OCI-LY3 (cell line): Measurements from ENCODE around the gene MGA.

Experiments
- H2AFZ ChIP-seq: fragments of 200-600, 300-600 bp; shearing (Covaris generic); 2 replicates; pipeline ENCODE4 v1.6.0; 2014; ENCODE audit warnings: antibody characterized with exemption, low read depth, low read length
- H3K27ac ChIP-seq: fragments of 200-600, 300-600 bp; sonication (generic); 2 replicates; pipeline ENCODE4 v1.5.1; 2014; ENCODE audit warnings: mild to moderate bottlenecking, low read length, moderate library complexity, mixed read lengths
- H3K27me3 ChIP-seq: fragments of 200-600, 300-600 bp; sonication (generic); 2 replicates; pipeline ENCODE4 v1.6.1; 2014; ENCODE audit warnings: low read depth, low read length, mixed read lengths
- H3K36me3 ChIP-seq: fragments of 200-600, 300-600 bp; sonication (generic); replicated peaks from 2 replicates; pipeline ENCODE3; 2014; ENCODE audit warnings: low read depth, low read length, mixed read lengths
- H3K4me1 ChIP-seq: fragments of 300-600, 200-600 bp; sonication (generic); 2 replicates; pipeline ENCODE4 v1.6.1; 2014; ENCODE audit warnings: low read length, mixed read lengths
- H3K4me2 ChIP-seq: fragments of 200-600, 300-600 bp; sonication (generic); 2 replicates; pipeline ENCODE4 v1.6.1; 2014; ENCODE audit warnings: low read length, mixed read lengths
- H3K4me3 ChIP-seq: fragments of 300-600, 200-600 bp; sonication (generic); 2 replicates; pipeline ENCODE4 v1.5.1; 2014; ENCODE audit warnings: antibody characterized with exemption, mild to moderate bottlenecking, low read length, moderate library complexity
- H3K79me2 ChIP-seq: fragments of 300-600, 200-600 bp; shearing (Covaris generic); 2 replicates; pipeline ENCODE4 v1.6.1; 2014; ENCODE audit warnings: mild to moderate bottlenecking, low read length, mixed read lengths
- H3K9ac ChIP-seq: fragments of 300-600, 200-600 bp; shearing (Covaris generic); 2 replicates; pipeline ENCODE4 v1.6.0; 2014; ENCODE audit warnings: mild to moderate bottlenecking, low read length, moderate library complexity
- H3K9me3 ChIP-seq: fragments of 200-600, 300-600 bp; shearing (Covaris generic); 2 replicates; pipeline ENCODE4 v1.6.1; 2014; ENCODE audit warnings: low read length, mixed read lengths; ENCODE audit not compliant: insufficient read depth
- H4K20me1 ChIP-seq: fragments of 200-600, 300-600 bp; sonication (generic); 2 replicates; pipeline ENCODE4 v1.6.1; 2016; ENCODE audit warnings: low read length, mixed read lengths; ENCODE audit not compliant: insufficient read depth
- CTCF ChIP-seq: fragments of 200-600, 300-600 bp; sonication (generic); IDR thresholded peaks from 2 replicates; pipeline ENCODE4 v1.5.1; 2014; ENCODE audit warnings: antibody characterized with exemption, low read length, low read depth
- EZH2phosphoT487 ChIP-seq: fragments of 200-600 bp; shearing (Covaris generic); IDR thresholded peaks from 2 replicates; pipeline ENCODE4 v1.6.1; 2018; ENCODE audit warnings: antibody characterized with exemption, mixed run types, low read depth

MGA gene

GRCh38 chr15:41814534-41814933 lies 154.3 kb downstream of the MGA start:
- no peaks in the 10 kb centered on the region for H3K9me3 ChIP-seq
- no peak overlapping the region for H3K27ac ChIP-seq
- peaks cover 6% of the 10 kb centered on the region for H3K36me3 ChIP-seq
- H3K4me3 ChIP-seq, result no peak overlapping the region
- H3K4me2 ChIP-seq, result no peak overlapping the region
- H3K9ac ChIP-seq, result no peak overlapping the region
- H4K20me1 ChIP-seq, result no peaks in the 10 kb centered on the region
- H3K4me1 ChIP-seq, result no peaks in the 10 kb centered on the region
- no peaks in the 10 kb centered on the region for H3K79me2 ChIP-seq
- no peak overlapping the region for H2AFZ ChIP-seq
- H3K27me3 ChIP-seq, result no peaks in the 10 kb centered on the region
- no peak for TF ChIP-seq CTCF
- no peak for TF ChIP-seq EZH2phosphoT487

GRCh38 chr15:41816788-41817187 lies 156.6 kb downstream of the MGA start:
- Histone ChIP-seq H2AFZ (no peak overlapping the region), H3K4me2 (no peak overlapping the region), H3K9ac (no peak overlapping the region), H4K20me1 (no peaks in the 10 kb centered on the region), H3K4me3 (no peak overlapping the region), H3K9me3 (no peaks in the 10 kb centered on the region), H3K4me1 (no peaks in the 10 kb centered on the region), H3K36me3 (peaks cover 6% of the 10 kb centered on the region), H3K27me3 (no peaks in the 10 kb centered on the region), H3K27ac (no peak overlapping the region), H3K79me2 (no peaks in the 10 kb centered on the region)
- TF ChIP-seq EZH2phosphoT487, result no peak
- TF ChIP-seq CTCF, result no peak

- Histone ChIP-seq H4K20me1 (no peaks in the 10 kb centered on the region), H3K4me1 (no peaks in the 10 kb centered on the region), H3K4me3 (no peak overlapping the region), H2AFZ (no peak overlapping the region), H3K27ac (no peak overlapping the region), H3K4me2 (no peak overlapping the region), H3K27me3 (no peaks in the 10 kb centered on the region), H3K79me2 (no peaks in the 10 kb centered on the region), H3K9ac (no peak overlapping the region), H3K36me3 (peaks cover 6% of the 10 kb centered on the region), H3K9me3 (no peaks in the 10 kb centered on the region)
- TF ChIP-seq CTCF (no peak), EZH2phosphoT487 (no peak)
Measured at GRCh38 chr15:41817327-41817726, 157.1 kb downstream of the MGA start.

GRCh38 chr15:41817781-41818180 lies 157.6 kb downstream of the MGA start:
- no peak overlapping the region for H3K27ac ChIP-seq
- TF ChIP-seq EZH2phosphoT487, result no peak
- TF ChIP-seq CTCF, result no peak
- peaks cover 6% of the 10 kb centered on the region for H3K36me3 ChIP-seq

More at GRCh38 chr15:41817781-41818180, 157.6 kb downstream of the MGA start:
- Histone ChIP-seq H3K4me3 (no peak overlapping the region), H4K20me1 (no peaks in the 10 kb centered on the region), H2AFZ (no peak overlapping the region), H3K4me2 (no peak overlapping the region), H3K27me3 (no peaks in the 10 kb centered on the region), H3K4me1 (no peaks in the 10 kb centered on the region), H3K9me3 (no peaks in the 10 kb centered on the region), H3K9ac (no peak overlapping the region), H3K79me2 (no peaks in the 10 kb centered on the region)
